Dedifferentiated amniotic fluid mesenchymal stem cell (primary cell): ENCODE data around the gene TYROBP.
"Not testable (repeated sequence)": the region's sequence is repeated elsewhere in the genome, so short reads cannot be mapped to it uniquely, and the experiment has no call there.

Experiments
- DNase-seq: peaks from one replicate; pipeline ENCODE4 v3.0.0-alpha.2; 2016; ENCODE audit errors: extremely low spot score

TYROBP gene

GRCh38 chr19:35908010-35908441 lies at the start of gene TYROBP:
Gene TYROBP, minus strand, starts transcription at chr19:35908295. Its CDS starts 67 bp downstream, at chr19:35908228.
- no peak for DNase-seq

- DNase-seq: not testable (repeated sequence)
Measured at GRCh38 chr19:35957411-35957810, 49.3 kb upstream of the TYROBP start.

GRCh38 chr19:35955881-35956634 lies 48.0 kb upstream of the TYROBP start:
- DNase-seq: no peak

- DNase-seq: no peak
Measured at GRCh38 chr19:35949131-35949530, 41.0 kb upstream of the TYROBP start.

- no peak for DNase-seq
Measured at GRCh38 chr19:35946203-35946602, 38.1 kb upstream of the TYROBP start.

GRCh38 chr19:35945121-35945790 lies 37.2 kb upstream of the TYROBP start:
- DNase-seq: no peak

GRCh38 chr19:35944556-35944955 lies 36.5 kb upstream of the TYROBP start:
- no peak for DNase-seq

- DNase-seq: no peak
Measured at GRCh38 chr19:35943321-35944301, 35.5 kb upstream of the TYROBP start.

- DNase-seq: no peak
Measured at GRCh38 chr19:35942235-35942634, 34.1 kb upstream of the TYROBP start.

- DNase-seq: no peak
Measured at GRCh38 chr19:35940839-35941238, 32.7 kb upstream of the TYROBP start.

- no peak for DNase-seq
Measured at GRCh38 chr19:35940078-35940775, 32.1 kb upstream of the TYROBP start.

GRCh38 chr19:35939307-35940077 lies 31.4 kb upstream of the TYROBP start:
- DNase-seq: no peak

GRCh38 chr19:35938282-35939224 lies 30.5 kb upstream of the TYROBP start:
- no peak for DNase-seq

GRCh38 chr19:35937345-35938281 lies 29.5 kb upstream of the TYROBP start:
- DNase-seq: no peak

- no peak for DNase-seq
Measured at GRCh38 chr19:35936738-35937268, 28.7 kb upstream of the TYROBP start.

GRCh38 chr19:35935911-35936737 lies 28.0 kb upstream of the TYROBP start, which contains the start of gene LRFN3:
Gene LRFN3, plus strand, starts transcription at chr19:35936374. Its CDS starts 3,052 bp downstream, at chr19:35939426.
- peak; percentile 42 for DNase-seq
